DOHH2 (cell line): ENCODE results near the gene SLC6A12.

Experiments
- H3F3A ChIP-seq: fragments of 200-600 bp; sonication (generic), shearing (Covaris generic); 2 replicates; pipeline ENCODE4 v1.6.0; 2016; ENCODE audit warnings: antibody characterized with exemption, mild to moderate bottlenecking; ENCODE audit not compliant: control insufficient read depth, insufficient read depth
- H3K27ac ChIP-seq: fragments of 200-600 bp; sonication (generic); 2 replicates; pipeline ENCODE4 v1.5.1; 2014; ENCODE audit warnings: low read depth, mild to moderate bottlenecking, low read length, moderate library complexity
- H3K27me3 ChIP-seq: fragments of 200-600 bp; sonication (generic); 2 replicates; pipeline ENCODE4 v1.6.1; 2014; ENCODE audit warnings: mild to moderate bottlenecking, low read length, mixed read lengths; ENCODE audit not compliant: control insufficient read depth
- H3K36me3 ChIP-seq: fragments of 200-600 bp; sonication (generic); 2 replicates; pipeline ENCODE4 v1.6.1; 2014; ENCODE audit warnings: mild to moderate bottlenecking, low read length, moderate library complexity, mixed read lengths; ENCODE audit not compliant: control insufficient read depth
- H3K4me1 ChIP-seq: fragments of 200-600 bp; sonication (generic); 2 replicates; pipeline ENCODE4 v1.6.1; 2014; ENCODE audit warnings: mild to moderate bottlenecking, low read length, mixed read lengths; ENCODE audit not compliant: control insufficient read depth
- H3K4me2 ChIP-seq: fragments of 200-600 bp; sonication (generic); 2 replicates; pipeline ENCODE4 v1.6.0; 2014; ENCODE audit warnings: mild to moderate bottlenecking, low read length, moderate library complexity
- H3K4me3 ChIP-seq: fragments of 200-600 bp; sonication (generic); 2 replicates; pipeline ENCODE4 v1.5.1; 2014; ENCODE audit warnings: mild to moderate bottlenecking, low read length, mixed read lengths
- H3K79me2 ChIP-seq: fragments of 200-600 bp; sonication (generic); 2 replicates; pipeline ENCODE4 v1.6.1; 2014; ENCODE audit warnings: mild to moderate bottlenecking, low read length, mixed read lengths; ENCODE audit not compliant: control insufficient read depth
- H3K9me2 ChIP-seq: fragments of 200-600 bp; sonication (generic); replicated peaks from 2 replicates; pipeline ENCODE4 v1.6.1; 2014; ENCODE audit warnings: mild to moderate bottlenecking, low read length, mixed read lengths; ENCODE audit not compliant: control insufficient read depth
- H3K9me3 ChIP-seq: fragments of 200-600 bp; sonication (generic); 2 replicates; pipeline ENCODE4 v1.6.1; 2014; ENCODE audit warnings: antibody characterized with exemption, low read length, mixed read lengths; ENCODE audit not compliant: control insufficient read depth, insufficient read depth
- H4K20me1 ChIP-seq: fragments of 200-600 bp; sonication (generic); 2 replicates; pipeline ENCODE4 v1.6.0; 2014; ENCODE audit warnings: low read depth, mild to moderate bottlenecking, antibody characterized with exemption, low read length, moderate library complexity; ENCODE audit not compliant: control insufficient read depth, insufficient read depth
- CTCF ChIP-seq: fragments of 200-600 bp; sonication (generic); IDR thresholded peaks from one replicate; pipeline ENCODE4 v1.5.1; 2014; ENCODE audit warnings: antibody characterized with exemption, mild to moderate bottlenecking, low read depth, low read length; ENCODE audit not compliant: poor library complexity, severe bottlenecking
- EZH2phosphoT487 ChIP-seq: fragments of 200-600 bp; sonication (generic); IDR thresholded peaks from 2 replicates; pipeline ENCODE4 v1.6.1; 2017; ENCODE audit warnings: borderline replicate concordance, mild to moderate bottlenecking, antibody characterized with exemption, low read length, moderate library complexity, mixed read lengths

SLC6A12 gene

GRCh38 chr12:243381-243780 lies 29.4 kb upstream of the SLC6A12 start:
- H3K4me2 ChIP-seq = no peak overlapping the region

GRCh38 chr12:242496-242895 lies 28.5 kb upstream of the SLC6A12 start:
- H3K4me1 ChIP-seq = no peaks in the 10 kb centered on the region
- H3F3A ChIP-seq = no peaks in the 10 kb centered on the region
- H3K27ac ChIP-seq = no peak overlapping the region
- H3K4me3 ChIP-seq = no peak overlapping the region
- no peaks in the 10 kb centered on the region for H4K20me1 ChIP-seq
- H3K9me3 ChIP-seq = no peaks in the 10 kb centered on the region
- no peaks in the 10 kb centered on the region for H3K36me3 ChIP-seq
- TF ChIP-seq EZH2phosphoT487 (no peak), CTCF (no peak)
- H3K4me2 ChIP-seq = no peak overlapping the region
- no peaks in the 10 kb centered on the region for H3K27me3 ChIP-seq
- no peaks in the 10 kb centered on the region for H3K9me2 ChIP-seq
- no peaks in the 10 kb centered on the region for H3K79me2 ChIP-seq

More at GRCh38 chr12:243381-243780, 29.4 kb upstream of the SLC6A12 start:
- Histone ChIP-seq H3F3A (no peaks in the 10 kb centered on the region), H3K4me1 (no peaks in the 10 kb centered on the region), H3K9me2 (no peaks in the 10 kb centered on the region), H3K4me3 (no peak overlapping the region), H3K9me3 (no peaks in the 10 kb centered on the region), H3K27ac (no peak overlapping the region), H3K27me3 (no peaks in the 10 kb centered on the region), H3K36me3 (no peaks in the 10 kb centered on the region), H4K20me1 (no peaks in the 10 kb centered on the region), H3K79me2 (no peaks in the 10 kb centered on the region)
- no peak for TF ChIP-seq CTCF
- no peak for TF ChIP-seq EZH2phosphoT487

GRCh38 chr12:241266-241665 lies 27.3 kb upstream of the SLC6A12 start:
- Histone ChIP-seq H3K27me3 (no peaks in the 10 kb centered on the region), H3K79me2 (no peaks in the 10 kb centered on the region), H3K4me1 (no peaks in the 10 kb centered on the region), H3K9me2 (no peaks in the 10 kb centered on the region), H3K36me3 (no peaks in the 10 kb centered on the region), H3K27ac (no peak overlapping the region), H3K4me2 (no peak overlapping the region), H3K4me3 (no peak overlapping the region), H4K20me1 (no peaks in the 10 kb centered on the region), H3K9me3 (peaks cover 12% of the 10 kb centered on the region; the same call in 1 of the 2 replicates), H3F3A (no peaks in the 10 kb centered on the region)
- TF ChIP-seq CTCF = no peak
- TF ChIP-seq EZH2phosphoT487 = no peak
